Measurements from ENCODE around the gene SLIT3.

DNA sequence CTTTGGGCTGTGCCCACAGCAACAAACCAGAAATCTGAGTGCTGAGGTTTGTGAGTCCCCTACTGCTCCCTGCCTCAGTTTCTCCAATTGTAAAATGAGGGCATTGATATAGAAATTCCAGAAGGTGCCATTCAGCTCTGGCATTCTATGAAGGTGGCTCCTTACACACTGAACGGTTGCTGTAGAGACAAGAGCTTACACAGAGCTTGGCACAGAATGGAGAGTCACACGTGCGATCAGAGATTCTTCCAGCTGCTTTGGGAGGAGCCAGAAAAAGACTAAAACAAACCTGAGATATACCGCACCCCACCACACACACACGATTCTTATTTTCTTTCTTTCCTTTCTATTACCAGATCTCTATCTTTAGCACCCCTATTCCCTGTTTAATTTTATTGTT lies 122.7 kb downstream of the SLIT3 start:
- no peak for TF ChIP-seq ZNF274 (IDR thresholded peaks at IDR 0.05; ENCODE audit: insufficient read depth, insufficient read length)
- TF ChIP-seq POLR2A (IDR thresholded peaks at IDR 0.05; ENCODE audit: low read depth, low read length), result no peak
- TF ChIP-seq USF1 (IDR thresholded peaks at IDR 0.05; ENCODE audit: borderline replicate concordance, extremely low read length, insufficient read depth, low read depth, low read length), result no peak
- TF ChIP-seq CTCF (IDR thresholded peaks at IDR 0.05 in 2 of 3, conservative IDR thresholded peaks at IDR 0.05 in 1 of 3; ENCODE audit: control insufficient read depth in 2 of 3, extremely low read depth in 1 of 3, insufficient read depth in 1 of 3, low read depth in 3 of 3, low read length in 3 of 3), result no peak
- no peak for TF ChIP-seq RB1 (IDR thresholded peaks at IDR 0.05; ENCODE audit: borderline replicate concordance)
- no peak for TF ChIP-seq BACH1 (IDR thresholded peaks at IDR 0.05; ENCODE audit: borderline replicate concordance)
- TF ChIP-seq, protein P1, sequence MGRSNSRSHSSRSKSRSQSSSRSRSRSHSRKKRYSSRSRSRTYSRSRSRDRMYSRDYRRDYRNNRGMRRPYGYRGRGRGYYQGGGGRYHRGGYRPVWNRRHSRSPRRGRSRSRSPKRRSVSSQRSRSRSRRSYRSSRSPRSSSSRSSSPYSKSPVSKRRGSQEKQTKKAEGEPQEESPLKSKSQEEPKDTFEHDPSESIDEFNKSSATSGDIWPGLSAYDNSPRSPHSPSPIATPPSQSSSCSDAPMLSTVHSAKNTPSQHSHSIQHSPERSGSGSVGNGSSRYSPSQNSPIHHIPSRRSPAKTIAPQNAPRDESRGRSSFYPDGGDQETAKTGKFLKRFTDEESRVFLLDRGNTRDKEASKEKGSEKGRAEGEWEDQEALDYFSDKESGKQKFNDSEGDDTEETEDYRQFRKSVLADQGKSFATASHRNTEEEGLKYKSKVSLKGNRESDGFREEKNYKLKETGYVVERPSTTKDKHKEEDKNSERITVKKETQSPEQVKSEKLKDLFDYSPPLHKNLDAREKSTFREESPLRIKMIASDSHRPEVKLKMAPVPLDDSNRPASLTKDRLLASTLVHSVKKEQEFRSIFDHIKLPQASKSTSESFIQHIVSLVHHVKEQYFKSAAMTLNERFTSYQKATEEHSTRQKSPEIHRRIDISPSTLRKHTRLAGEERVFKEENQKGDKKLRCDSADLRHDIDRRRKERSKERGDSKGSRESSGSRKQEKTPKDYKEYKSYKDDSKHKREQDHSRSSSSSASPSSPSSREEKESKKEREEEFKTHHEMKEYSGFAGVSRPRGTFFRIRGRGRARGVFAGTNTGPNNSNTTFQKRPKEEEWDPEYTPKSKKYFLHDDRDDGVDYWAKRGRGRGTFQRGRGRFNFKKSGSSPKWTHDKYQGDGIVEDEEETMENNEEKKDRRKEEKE (IDR thresholded peaks at IDR 0.05), result no peak
- no peak for TF ChIP-seq CREM (IDR thresholded peaks at IDR 0.05; ENCODE audit: low read depth)
- TF ChIP-seq CHD4 (IDR thresholded peaks at IDR 0.05), result no peak
- TF ChIP-seq SMAD1 (IDR thresholded peaks at IDR 0.05; ENCODE audit: low read depth, partially characterized antibody), result no peak
- TF ChIP-seq EED (IDR thresholded peaks at IDR 0.05; ENCODE audit: low read depth), result no peak
- no peak for TF ChIP-seq SRF (IDR thresholded peaks at IDR 0.05; ENCODE audit: low read depth in 2 of 2, low read length in 2 of 2)
